ENCODE measurements around the gene PRMT5.
"Not testable (repeated sequence)": the region's sequence is repeated elsewhere in the genome, so short reads cannot be mapped to it uniquely, and the experiment has no call there.

PRMT5 gene

DNA sequence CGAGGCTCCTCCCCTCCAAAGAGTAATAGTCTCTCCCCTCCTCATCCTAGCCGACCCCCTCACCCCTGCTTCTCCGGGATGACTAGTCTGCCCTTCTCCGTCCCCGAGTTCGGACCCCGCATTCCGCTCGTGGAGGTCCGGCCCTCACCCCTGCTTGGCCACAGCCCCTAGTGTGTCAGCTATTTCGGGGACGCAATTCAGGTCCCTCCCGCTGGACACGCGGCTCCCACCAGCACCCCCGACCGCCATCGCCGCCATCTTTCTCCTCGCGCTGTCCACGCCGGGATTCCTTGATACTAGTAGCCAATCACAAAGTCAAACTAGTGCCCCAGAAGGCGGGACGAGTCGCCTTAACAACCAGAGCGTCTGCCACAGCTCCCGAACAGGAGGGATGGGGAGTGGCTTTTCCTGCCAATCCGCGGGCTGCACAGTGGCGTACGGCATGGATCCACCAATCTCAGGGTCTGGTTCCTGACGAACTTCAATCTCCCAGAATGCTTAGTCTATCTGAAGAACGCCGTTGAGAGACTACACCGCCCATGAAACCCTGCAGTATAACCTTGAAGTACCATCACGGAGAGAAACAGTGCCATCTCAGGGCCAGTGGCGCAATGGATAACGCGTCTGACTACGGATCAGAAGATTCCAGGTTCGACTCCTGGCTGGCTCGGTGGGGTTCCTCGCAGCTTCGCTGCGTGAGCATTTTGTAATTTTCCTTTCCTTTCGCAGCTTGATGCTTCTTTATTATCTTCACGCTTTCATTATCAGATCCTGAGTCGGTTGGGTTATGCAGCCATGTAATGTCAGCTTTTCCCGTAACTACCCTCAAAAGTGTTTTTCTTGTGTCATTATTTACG is at the start of gene PRMT5:
TSS of gene PRMT5 (minus strand) at position 273 of the 857 bp plus-strand sequence. CDS start at position 258, 15 bp downstream.
- DNase-seq = peak; percentile 99

DNA sequence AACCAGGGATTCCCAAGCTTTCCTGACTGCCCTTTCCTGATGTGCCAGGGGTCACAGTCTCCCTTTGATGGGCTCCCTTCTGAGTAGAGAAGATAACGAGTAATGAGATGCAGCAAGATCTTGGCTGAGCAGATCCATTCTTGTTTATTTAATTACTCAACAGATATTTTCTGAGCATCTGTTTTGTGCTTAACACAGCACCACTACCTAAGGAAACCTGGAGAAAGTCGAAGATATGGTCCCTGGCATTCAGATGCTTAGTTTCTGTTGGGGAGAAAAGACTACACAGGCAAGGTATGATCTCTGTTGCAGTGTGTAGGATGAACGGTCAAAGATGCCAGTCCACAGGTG is 49.3 kb upstream of the PRMT5 start:
- DNase-seq = no peak

DNA sequence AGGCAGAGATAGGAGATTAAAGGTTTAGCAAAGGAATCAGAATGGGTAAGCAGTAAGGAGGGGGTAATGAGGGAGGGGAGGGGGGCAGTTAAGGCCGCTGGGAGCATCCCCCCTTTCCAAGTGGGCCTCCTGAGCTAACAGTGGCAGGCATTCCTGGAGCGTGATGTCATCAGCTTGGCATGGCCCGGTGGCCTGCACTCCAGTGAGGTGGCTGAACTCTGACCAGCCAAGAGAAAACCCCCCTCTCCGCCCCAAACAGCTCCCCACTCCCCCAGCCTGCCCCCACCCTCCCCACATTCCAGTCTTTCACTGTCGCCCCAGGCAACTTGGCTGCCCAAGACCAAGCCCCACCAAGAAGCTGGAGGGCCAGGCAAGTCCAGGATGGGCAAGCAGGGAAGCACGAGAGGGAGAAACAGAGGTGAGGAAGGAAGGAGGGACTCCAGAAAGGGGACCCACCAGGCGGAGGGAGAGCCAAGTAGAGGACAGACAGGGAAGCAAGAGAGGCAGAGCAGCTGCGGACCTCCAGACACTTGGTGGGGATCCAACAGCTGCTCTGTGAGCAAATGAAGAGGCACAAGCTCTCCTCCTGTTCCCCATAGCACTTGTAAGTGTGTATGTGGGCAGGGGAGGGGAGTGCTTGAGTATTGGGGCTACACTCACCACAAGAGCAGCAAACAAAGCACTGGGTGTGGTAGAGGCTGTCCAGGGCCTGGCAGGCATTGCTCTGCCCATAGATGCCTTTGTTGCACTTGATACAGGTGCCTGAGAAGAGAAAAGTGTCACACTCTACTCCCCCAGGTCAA is 48.7 kb upstream of the PRMT5 start:
- no peak for DNase-seq

DNA sequence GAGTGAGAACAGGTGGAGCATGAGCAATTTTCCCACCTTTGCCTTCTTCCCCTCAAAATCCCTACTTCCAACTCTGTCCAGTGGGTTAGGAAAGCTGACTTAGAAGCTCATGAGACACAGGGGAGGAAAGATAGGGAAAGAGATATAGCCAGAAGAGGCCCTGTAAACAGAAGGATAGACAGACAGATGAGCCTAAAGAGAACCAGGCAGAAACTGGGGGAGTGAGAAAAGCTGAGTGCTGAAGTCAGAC is 48.2 kb upstream of the PRMT5 start:
- DNase-seq = no peak

DNA sequence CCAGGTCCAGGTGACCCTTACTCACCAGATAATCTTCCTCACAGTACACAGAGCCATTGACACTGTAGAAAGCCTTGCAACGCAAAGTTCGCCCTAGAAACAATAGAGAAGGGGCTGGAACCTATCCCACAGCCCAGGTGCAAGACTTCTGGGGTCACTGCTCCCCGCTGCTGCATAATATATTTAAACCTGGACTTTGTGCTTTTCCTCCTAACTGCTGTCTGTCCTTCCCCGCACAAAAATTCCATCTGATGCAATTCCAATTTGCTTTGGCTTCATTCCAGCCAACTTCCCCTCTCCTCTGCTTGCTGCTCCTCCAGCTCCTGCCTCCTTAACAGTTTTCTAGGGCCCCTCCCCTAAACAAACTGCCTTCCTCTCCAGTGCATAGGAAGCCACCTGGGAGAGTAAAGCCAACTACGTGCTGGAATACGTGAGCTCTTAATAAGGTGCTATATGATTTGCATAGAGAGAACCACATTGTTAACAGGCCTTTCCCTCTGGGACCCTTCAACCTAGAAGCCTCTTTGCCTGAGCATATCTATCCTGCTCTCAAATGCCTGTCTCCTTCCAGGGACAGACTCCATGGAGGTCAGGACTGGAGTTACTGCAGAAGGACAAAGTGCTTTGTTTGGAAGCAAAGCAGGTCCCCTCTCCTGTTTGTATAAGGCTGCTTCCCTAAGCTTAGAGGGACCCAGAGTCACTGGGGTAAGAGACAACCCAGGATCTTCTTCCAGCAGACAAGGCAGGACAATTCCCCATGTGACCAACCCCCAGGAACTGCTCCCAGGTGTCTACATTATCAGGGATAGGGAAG is 47.7 kb upstream of the PRMT5 start:
- no peak for DNase-seq

DNA sequence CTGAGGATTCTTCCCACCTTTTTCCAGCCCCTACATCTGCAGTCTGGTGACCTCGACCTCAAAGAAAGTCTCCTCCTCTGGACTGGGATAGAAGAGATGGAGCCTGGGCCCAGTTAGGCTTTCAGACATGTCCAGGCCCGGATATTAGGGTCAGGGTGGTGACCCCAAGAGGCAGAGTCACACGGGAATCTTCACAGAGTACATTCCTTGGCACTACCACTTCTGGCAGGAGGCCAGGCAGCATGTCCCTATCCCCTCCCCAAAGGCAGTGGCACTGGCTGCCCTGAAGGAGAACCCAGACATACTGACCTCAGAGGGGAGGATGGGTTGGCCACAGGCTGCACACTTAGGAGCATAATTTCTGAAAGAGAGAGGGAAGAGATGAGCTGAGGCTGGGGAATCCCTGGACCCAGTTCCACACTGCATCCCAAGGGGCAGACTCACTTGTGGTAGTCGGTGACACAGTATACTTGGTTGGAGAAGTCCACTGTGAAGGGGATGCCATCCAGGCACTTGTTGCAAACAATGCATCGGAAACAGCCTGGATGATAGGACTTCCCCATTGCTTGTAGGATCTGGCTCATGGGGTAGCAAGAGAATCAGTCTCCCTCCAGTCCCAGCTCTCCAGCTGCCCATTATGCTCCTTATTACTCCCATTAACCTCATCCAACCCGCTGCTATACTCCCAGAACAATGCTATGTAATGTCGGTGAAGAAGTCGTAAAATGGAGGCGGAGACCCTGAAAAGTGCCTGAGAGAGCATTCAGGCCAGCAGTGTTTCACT is 45.5 kb upstream of the PRMT5 start:
- no peak for DNase-seq

DNA sequence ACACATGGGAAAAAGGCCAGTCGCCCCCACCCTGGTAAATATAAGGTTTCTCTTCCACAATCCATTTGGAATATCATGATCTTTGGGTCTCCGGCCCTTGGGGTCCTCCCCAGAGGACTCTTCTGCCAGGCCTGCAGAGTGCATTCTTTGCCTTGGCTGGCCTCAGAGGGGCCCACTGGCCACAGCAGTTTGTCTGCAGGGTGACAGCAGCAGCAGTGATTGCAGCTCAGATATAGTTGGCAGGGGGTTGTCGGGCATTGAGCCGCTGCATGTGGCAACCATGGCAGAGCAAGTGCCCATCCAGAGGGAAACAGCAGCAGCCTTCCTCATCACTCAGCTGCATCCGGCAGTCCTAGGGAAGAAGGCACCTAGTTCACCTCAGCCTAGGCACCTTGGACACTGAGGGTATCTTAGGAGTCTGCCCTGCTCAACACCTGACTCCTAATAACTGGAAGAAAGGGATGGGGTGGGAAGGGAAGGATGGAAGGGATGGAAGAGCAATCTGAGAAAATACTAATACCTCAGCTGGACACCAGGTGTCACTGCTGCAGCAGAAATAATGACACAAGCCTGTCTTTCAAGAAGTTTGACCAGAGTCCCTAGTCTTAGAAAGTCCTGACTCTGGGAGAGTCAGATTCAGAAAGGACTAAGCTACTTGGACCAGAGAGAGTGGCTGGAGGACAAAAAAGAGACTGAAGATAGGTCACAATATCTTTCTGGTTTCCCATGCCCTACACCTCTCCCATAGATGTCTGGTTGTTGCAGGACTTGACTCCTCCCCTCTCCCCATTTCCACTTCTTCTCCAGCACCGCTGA is 44.2 kb upstream of the PRMT5 start:
- DNase-seq = peak; percentile 20

DNA sequence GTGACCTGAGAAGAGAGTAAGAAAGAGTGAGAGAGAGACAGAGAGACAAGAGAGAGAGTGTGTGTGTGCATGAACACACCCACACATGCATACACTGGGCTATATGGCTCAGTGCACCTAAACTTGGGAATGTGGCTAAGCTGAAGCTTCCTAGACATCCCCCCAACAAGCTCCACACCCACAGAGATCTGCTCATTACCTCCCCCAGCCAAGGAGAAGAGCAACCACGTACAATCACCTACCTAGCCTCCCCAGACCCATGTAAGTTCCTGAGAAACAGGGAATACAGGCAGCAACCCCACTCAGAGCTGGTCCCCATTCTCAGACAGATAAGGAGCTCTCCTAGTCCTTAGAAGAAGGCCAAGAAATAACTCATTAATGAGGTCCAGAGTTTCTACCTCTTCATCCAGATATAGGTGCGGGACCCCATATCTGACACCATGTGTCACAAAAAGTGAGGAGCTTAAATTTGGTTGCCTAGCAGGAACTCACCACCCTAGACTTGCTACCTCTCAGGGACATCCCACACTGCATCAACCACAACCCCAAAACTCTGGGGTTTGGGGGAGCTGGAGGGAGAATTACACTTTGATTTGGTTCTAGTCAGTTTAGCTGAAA is 43.2 kb upstream of the PRMT5 start:
- no peak for DNase-seq

DNA sequence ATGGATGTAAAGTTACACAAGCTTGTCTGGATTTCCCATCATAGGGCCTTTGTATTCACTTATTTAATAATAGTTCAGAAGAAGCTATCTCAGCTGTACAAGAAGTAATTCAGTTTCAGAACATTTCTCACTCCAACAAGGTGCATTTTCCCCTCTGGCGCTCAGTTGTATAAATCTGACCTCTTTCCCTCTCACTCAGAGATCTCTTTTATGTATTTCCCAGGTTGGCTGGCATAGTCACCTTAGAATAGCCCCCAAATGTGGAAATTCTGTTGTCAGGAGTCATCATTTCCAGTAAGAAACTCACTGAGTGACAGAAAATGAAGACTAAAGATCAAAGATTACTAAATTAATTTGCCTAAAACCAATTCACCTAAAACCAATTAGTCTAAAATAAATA is 42.0 kb upstream of the PRMT5 start:
- no peak for DNase-seq

DNA sequence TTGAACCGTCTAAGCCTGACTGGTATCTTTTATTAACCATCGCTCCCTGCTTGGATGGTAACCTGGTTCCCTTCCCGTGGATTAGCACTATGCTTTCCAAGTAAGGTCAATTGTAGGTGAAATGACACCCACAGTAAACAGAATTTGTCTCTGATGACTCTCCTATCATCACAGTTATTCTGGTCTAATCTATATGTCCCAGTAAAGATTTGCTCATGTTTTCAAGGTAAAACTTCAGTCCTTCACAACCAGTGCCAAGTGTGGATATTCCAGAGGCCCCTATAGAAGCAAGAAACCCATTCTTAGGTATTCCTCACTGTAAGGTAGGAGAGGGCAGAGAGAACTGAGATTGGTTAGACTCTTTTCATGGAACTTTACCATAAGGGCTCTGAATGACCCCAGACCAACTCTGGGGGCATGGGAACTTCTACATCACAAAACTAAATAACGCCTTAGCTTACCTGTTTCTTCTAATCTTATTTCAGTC is 37.6 kb upstream of the PRMT5 start:
- DNase-seq = no peak

DNA sequence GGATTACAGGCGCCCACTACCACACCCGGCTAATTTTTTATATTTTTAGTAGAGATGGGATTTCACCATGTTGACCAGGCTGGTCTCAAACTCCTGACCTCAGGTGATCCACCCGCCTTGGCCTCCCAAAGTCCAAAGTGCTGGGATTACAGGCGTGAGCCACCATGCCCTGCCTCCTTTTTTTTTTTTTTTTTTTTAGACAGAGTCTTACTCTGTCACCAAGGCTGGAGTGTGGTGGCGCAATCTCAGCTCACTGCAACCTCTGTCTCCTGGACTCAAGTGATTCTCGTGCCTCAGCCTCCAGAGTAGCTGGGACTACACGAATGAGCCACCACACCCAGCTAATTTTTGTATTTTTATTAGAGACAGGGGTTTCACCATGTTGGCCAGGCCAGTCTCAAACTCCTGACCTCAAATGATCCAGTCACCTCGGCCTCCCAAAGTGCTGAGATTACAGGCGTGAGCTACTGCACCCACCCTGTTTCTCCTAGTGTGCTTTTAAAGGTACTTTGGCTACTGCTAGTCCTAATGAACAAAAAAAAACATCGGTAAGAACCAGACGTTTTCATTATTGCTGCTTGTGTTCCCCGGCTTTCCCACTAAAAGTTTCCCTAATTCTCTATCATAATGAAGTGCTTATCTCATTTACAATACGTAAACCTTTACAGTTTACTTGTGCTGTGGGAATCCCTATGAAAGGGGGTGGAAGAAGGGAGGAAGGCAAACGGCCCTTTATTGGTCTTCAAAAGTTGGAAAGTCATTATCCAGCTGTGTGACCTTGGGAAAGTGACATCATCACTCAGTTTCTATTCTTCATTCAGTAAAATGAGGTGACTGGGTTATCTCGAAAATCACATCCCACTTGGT is 37.0 kb upstream of the PRMT5 start:
- DNase-seq = not testable (repeated sequence)

DNA sequence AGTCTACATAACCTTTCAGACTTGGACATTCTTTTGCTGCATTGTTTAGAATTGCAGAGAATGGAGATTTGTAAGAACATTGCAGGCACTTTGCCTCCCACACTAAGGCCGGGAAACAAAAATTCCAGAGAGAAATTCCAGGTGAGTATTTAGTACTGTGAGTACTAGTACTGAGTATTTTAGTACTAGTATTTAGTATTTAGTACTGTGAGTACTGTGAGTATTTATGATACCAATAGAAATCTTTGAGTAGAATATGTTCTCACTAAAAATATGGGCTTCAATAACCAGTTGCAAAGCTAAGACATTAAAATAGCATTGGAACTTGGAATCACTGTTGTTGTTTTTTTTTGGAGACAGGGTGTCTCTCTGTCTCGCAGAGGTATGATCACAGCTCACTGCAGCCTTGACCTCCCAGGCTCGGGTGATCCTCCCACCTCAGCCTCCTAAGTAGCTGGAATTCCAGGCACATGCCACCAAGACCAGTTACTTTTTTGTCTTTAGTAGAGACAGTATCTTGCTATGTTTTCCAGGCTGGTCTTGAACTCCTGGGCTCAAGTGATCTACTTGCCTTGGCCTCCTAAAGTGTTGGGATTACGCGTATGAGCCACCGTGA is 33.0 kb upstream of the PRMT5 start:
- DNase-seq = no peak

DNA sequence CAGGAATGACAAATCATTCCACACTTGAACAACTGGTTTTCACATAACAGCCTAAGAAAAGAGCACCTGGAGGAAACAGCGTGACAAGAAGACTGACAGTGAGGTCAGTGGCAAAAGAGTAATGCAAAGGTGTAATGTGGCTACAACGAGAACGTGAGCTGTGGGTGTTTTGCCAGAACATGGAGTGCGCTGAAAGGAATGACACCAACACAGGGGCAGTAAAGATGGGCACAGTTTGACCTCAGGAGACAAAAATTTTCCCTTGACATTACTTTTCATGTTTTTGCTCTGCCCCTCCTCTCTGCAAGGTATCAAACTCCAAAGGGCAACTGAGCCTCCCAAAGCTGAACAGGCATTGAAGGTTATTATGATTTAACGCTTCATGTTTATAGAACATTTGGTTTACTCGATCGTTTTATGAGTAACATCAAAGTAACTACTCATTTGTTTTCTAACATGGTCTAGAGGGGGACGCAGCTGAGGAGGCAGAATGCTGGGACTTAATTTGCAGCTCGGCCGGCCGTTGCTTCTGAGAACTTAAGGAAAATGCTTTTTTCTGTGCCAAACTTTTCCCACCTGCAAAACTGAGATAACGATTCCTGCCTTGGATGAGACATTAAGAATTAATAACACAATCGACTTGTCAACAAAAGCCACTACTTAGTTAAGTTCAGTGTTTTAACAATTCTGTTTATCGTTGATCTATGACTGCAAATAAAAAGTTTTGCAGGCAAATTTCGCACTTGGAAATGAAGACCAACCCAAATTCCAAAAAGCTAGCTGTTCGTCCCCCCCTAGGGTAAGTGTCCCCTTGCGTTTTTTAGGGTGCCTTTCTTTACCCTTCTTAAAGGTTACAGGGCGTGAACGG is 26.8 kb upstream of the PRMT5 start:
- DNase-seq = no peak

DNA sequence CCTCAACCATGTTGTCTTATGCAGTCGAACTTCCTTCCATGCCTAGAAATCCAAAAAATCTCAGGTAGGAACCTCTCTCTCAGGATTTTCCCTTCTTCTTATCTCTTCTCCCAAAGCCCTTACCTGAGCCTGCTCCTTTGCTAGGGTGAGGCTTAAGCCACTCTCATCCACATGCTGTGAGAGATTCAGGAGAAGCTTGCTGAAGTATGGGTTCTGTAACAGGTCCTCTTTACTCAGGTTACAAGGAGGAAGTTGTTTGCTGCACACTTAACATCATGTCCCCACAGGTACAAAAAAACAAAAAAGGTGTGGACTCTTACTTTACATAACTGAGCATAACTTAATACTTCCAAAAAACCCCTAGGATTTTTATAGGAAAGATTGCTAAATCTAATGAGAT is 23.2 kb upstream of the PRMT5 start:
- DNase-seq = no peak

DNA sequence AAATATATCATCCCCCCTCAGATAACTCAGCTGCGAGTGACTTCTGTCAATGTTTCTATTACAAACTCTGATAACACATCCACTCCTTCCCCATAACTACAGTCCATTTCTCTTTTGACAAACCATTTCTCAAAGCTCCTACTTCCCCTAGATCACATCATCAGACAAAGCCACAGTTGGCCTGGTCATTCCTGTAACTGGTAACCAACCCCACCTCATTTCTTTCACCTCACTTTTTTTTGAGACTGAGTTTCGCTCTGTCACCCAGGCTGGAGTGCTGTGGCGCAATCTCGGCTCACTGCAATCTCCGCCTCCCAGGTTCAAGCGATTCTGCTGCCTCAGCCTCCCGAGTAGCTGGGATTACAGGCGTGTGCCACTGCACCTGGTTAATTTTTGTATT is 22.6 kb upstream of the PRMT5 start:
- peak; percentile 33 for DNase-seq

DNA sequence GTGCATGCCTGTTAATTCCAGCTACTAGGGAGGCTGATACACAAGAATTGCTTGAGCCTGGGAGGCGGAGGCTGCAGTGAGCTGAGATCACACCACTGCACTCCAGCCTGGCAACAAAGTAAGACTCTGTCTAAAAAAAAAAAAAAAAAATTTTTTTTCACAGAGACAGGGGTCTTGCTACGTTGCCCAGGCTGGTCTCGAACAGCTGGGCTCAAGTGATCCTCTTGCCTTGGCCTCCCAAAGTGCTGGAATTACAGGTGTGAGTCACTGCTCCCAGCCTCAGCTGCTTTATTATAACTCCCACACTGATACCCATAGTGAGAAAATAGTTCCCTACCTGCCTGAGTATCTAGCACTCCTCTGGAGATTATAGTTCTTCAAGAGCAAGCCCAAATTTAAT is 16.5 kb upstream of the PRMT5 start:
- DNase-seq = no peak

DNA sequence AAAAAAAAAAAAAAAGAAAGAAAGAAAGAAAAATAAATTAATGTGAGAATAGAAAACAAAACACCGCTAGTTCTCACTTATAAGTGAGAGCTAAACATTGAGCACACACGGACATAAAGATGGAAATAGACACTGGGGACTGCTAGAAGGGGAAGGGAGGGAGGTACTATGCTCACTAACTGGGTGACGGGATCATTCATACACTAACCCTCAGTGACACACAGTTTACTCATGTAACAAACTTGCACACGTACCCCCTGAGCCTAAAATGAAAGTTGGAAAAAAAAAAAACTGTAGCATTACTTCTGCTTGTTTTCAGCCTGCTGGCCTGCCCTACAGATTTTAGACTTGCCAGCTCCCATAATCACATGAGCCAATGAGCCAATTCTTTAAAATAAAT is 10.5 kb upstream of the PRMT5 start:
- DNase-seq = no peak

DNA sequence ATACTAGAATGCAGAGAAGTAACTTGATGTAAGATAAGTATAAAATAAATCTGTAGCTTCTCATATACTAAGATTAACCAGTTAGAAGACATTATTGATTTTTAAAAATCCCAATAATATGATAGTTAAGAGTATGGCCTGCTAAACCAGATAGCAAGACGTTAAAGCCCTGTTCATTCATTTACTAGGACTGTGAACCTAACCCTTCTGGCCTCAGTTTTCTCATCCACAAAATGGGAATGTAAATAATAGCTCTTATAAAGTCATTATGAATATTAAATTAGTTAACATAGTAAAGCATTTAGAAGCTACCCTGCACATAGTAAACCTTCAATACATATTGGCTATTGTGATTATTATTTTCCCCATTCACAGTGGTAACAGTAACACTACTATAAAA is 6.0 kb upstream of the PRMT5 start:
- DNase-seq = no peak

DNA sequence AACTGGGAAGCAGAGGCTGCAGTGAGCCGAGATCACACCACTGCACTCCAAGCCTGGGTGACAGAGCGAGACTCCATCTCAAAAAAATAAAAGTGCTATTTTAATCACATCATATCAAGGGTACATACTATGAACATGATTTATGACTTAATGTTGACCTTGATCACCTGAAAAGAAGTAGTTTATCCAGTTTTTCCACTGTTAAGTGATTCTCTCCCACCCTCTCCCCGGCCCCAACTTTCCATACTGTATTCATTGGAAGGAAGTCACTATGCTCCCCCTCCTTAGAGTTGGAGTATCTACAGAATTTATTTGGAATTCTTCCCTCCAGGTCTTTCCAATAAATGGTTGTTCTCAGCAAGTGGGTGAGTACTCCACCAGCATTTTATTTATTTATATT is 3.0 kb upstream of the PRMT5 start:
- DNase-seq = no peak
